ENCODE results near the gene MCF2L2. TPM values are rescaled to one million over a fixed set of nuclear protein-coding genes. Genes with fewer than 3 reads are reported as not detected.

The MCF2L2 gene
- total and polyA plus RNA-seq, 9 of the 15 experiments (the other 6 are each of a cell fraction or from before 2014, with no cell fraction given), result 0.56 to 4.2 (median 3.0) TPM

DNA sequence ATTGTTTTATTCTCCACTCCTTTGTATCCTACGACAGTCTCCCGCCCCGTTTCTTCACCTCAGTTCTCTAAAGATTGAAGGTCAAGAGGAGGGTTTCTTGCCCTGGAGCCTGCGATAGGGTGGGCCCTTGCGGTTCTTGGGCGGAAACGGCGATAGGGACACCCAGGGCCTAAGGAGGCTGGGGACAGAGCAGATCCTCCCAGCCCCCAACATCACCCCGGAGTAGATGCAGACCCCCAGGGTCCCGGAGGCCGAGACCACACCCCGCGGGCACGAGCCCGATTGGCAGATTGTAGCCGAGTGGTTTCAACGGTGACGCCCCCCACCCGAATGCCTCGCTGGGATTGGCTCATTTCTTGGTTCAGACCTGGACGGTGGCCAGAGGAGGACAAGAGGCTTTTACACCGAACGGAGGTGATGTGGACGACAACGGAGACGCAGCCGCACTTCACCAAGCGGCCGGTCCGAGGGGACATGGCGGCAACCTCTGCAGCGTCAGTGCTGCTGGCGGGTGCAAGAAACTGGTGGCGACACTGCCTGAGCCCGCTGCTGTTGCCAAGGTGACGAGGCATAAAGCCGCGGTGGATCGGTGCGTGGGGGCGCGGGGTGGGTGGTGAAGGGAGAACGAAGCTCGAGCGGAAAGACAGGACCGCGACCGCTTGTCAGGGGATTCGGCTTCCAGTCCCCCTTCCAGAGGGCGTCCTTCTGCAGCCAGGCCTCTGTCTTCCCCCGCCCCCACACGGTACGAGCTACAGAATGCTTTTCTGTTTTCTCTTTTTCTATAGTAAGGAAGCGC is 19.0 kb upstream of the MCF2L2 start (continued):
- no peak for TF ChIP-seq ZNF75A (CRISPR knock-in tag; IDR thresholded peaks at IDR 0.05)
- TF ChIP-seq, protein P1, sequence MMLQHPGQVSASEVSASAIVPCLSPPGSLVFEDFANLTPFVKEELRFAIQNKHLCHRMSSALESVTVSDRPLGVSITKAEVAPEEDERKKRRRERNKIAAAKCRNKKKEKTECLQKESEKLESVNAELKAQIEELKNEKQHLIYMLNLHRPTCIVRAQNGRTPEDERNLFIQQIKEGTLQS (IDR thresholded peaks at IDR 0.05), result peak; percentile 45; the same call in 1 of the 2 replicates
- TF ChIP-seq, protein P1 (CRISPR knock-in tag; conservative IDR thresholded peaks at IDR 0.05), result no peak
- no peak; the same call in none of the 2 replicates for TF ChIP-seq MBD2 (IDR thresholded peaks at IDR 0.05; ENCODE audit: borderline replicate concordance, low read depth)
- no peak for TF ChIP-seq RHOXF2B (CRISPR knock-in tag; conservative IDR thresholded peaks at IDR 0.05)
- TF ChIP-seq, protein P2, sequence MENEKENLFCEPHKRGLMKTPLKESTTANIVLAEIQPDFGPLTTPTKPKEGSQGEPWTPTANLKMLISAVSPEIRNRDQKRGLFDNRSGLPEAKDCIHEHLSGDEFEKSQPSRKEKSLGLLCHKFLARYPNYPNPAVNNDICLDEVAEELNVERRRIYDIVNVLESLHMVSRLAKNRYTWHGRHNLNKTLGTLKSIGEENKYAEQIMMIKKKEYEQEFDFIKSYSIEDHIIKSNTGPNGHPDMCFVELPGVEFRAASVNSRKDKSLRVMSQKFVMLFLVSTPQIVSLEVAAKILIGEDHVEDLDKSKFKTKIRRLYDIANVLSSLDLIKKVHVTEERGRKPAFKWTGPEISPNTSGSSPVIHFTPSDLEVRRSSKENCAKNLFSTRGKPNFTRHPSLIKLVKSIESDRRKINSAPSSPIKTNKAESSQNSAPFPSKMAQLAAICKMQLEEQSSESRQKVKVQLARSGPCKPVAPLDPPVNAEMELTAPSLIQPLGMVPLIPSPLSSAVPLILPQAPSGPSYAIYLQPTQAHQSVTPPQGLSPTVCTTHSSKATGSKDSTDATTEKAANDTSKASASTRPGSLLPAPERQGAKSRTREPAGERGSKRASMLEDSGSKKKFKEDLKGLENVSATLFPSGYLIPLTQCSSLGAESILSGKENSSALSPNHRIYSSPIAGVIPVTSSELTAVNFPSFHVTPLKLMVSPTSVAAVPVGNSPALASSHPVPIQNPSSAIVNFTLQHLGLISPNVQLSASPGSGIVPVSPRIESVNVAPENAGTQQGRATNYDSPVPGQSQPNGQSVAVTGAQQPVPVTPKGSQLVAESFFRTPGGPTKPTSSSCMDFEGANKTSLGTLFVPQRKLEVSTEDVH (IDR thresholded peaks at IDR 0.05; ENCODE audit: low read depth, partially characterized antibody), result peak; percentile 49
- TF ChIP-seq TAF7 (tag; IDR thresholded peaks at IDR 0.05), result peak; percentile 92
- TF ChIP-seq CREM (IDR thresholded peaks at IDR 0.05; ENCODE audit: low read depth), result peak; percentile 84
- TF ChIP-seq, protein P3, sequence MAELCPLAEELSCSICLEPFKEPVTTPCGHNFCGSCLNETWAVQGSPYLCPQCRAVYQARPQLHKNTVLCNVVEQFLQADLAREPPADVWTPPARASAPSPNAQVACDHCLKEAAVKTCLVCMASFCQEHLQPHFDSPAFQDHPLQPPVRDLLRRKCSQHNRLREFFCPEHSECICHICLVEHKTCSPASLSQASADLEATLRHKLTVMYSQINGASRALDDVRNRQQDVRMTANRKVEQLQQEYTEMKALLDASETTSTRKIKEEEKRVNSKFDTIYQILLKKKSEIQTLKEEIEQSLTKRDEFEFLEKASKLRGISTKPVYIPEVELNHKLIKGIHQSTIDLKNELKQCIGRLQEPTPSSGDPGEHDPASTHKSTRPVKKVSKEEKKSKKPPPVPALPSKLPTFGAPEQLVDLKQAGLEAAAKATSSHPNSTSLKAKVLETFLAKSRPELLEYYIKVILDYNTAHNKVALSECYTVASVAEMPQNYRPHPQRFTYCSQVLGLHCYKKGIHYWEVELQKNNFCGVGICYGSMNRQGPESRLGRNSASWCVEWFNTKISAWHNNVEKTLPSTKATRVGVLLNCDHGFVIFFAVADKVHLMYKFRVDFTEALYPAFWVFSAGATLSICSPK (IDR thresholded peaks at IDR 0.05; ENCODE audit: borderline replicate concordance), result no peak
- no peak; the same call in 1 of the 2 replicates for TF ChIP-seq ZNF263 (CRISPR knock-in tag; IDR thresholded peaks at IDR 0.05; ENCODE audit: borderline replicate concordance)
- peak; percentile 87 for TF ChIP-seq POLR2H (tag; IDR thresholded peaks at IDR 0.05; ENCODE audit: low read depth)
- no peak; the same call in 1 of the 2 replicates for TF ChIP-seq MIER1 (IDR thresholded peaks at IDR 0.05; ENCODE audit: low read depth)
- peak; percentile 76 for TF ChIP-seq SMARCE1 (IDR thresholded peaks at IDR 0.05)
- TF ChIP-seq TARDBP (IDR thresholded peaks at IDR 0.05), result peak; percentile 87
- TF ChIP-seq SRF (CRISPR knock-in tag; IDR thresholded peaks at IDR 0.05), result no peak
- peak; percentile 99 for TF ChIP-seq MTA3 (IDR thresholded peaks at IDR 0.05; ENCODE audit: borderline replicate concordance)
- peak; percentile 99 for TF ChIP-seq RBFOX2 (IDR thresholded peaks at IDR 0.05; ENCODE audit: low read depth, low read length)
- TF ChIP-seq, protein P4, sequence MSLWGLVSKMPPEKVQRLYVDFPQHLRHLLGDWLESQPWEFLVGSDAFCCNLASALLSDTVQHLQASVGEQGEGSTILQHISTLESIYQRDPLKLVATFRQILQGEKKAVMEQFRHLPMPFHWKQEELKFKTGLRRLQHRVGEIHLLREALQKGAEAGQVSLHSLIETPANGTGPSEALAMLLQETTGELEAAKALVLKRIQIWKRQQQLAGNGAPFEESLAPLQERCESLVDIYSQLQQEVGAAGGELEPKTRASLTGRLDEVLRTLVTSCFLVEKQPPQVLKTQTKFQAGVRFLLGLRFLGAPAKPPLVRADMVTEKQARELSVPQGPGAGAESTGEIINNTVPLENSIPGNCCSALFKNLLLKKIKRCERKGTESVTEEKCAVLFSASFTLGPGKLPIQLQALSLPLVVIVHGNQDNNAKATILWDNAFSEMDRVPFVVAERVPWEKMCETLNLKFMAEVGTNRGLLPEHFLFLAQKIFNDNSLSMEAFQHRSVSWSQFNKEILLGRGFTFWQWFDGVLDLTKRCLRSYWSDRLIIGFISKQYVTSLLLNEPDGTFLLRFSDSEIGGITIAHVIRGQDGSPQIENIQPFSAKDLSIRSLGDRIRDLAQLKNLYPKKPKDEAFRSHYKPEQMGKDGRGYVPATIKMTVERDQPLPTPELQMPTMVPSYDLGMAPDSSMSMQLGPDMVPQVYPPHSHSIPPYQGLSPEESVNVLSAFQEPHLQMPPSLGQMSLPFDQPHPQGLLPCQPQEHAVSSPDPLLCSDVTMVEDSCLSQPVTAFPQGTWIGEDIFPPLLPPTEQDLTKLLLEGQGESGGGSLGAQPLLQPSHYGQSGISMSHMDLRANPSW (CRISPR knock-in tag; IDR thresholded peaks at IDR 0.05), result 0 out of 2 replicates have a peak, but pooled peaks have one; percentile 57
- no peak for TF ChIP-seq THRAP3 (IDR thresholded peaks at IDR 0.05; ENCODE audit: borderline replicate concordance)
- no peak for TF ChIP-seq MECOM (CRISPR knock-in tag; IDR thresholded peaks at IDR 0.05)
